ENCODE results near the gene LGALS3.

The LGALS3 gene

DNA sequence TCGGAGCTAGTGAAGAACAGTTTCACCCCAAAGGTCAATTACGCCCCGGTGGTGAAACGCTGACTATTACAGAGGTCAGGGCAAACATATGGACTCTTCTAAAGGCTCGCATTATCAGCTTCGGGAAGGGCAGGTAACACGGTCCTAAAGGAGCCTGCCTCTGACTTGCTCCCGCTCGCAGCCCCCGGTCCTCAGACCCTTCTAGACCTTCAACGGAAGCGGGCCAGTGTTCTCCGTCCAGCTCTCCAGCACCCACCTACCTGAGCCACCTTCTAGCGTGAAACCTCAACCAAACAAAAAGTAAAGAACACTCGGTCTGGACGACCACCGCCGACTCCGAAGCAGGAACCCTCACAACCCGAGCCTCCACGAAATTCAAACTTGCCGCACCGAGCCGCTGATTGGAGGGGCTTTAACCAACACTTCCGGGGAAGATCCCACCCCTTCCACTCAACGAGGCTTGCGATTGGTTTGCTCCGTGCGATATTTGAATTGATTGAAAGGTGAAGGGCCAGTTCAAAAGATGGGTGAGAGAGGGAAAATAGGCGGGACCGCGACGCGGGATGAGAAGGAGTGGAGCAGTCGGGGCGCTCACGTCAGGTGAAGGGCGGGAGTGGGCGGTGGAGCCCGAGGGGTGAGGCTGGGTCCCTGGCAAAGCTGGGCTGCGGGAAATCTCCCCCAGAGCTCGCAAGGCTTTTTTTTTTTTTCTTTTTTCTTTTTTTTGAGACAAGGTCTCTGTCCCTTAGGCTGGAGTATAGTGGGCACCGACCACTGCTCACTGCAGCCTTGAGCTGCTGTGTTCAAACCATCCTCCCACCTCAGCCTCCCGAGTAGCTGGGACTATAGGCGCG lies 62.4 kb downstream of the LGALS3 start, which contains the start of gene DLGAP5:
Gene DLGAP5 (minus strand): TSS at position 383 of the 851 bp plus-strand sequence. CDS start 2,406 bp downstream, outside the sequence.
- peak; percentile 59 for DNase-seq

GRCh38 chr14:55192054-55192621 lies 63.1 kb downstream of the LGALS3 start:
- no peak for DNase-seq

GRCh38 chr14:55194656-55195355 lies 65.8 kb downstream of the LGALS3 start:
- DNase-seq: no peak
